HepG2 (cell line): ENCODE results near the gene AGFG1. TPM values are rescaled to one million over a fixed set of nuclear protein-coding genes. Genes with fewer than 3 reads are reported as not detected.

Source experiments
- ATAC-seq: fragments of 200-7000 bp; cut with Tn5 transposase; 3 replicates; pipeline ENCODE4 v1.9.1; 2020; ENCODE audit warnings: mild to moderate bottlenecking, moderate library complexity
- BruUV-seq: library from RNA; stranded (reverse); fragments of 400-500 nt; replicated peaks from 2 replicates; lab custom pipeline; 2021; lab: Mats Ljungman, UMichigan
- CTCF ChIA-PET: fragments of 300-600 bp; formaldehyde crosslinking; extraction: SDS; loops from one replicate; lab custom pipeline; 2021; ENCODE audit warnings: low total read pairs, inconsistent platforms, low intra/inter-chr PET ratio; lab: Yijun Ruan, JAX
- POLR2A ChIA-PET: fragments of 350-600 bp; sonication (Branson Sonifier 250); formaldehyde crosslinking; loops from one replicate; lab custom pipeline; 2020; ENCODE audit warnings: antibody characterized with exemption, inconsistent platforms; lab: Yijun Ruan, JAX
- DNase-seq: peaks from one replicate; pipeline ENCODE4 v3.0.0-alpha.2; 2015; ENCODE audit warnings: low spot score
- FAIRE-seq: peaks from 3 replicates; lab custom pipeline; 2011; peaks lifted over from hg19 to GRCh38; lab: Jason Lieb, UNC
- H2AFZ ChIP-seq: one replicate; pipeline ENCODE4 v1.6.1; 2011; ENCODE audit warnings: low read length, inconsistent platforms
- H3K27ac ChIP-seq: fragments of 300-600 bp; 3 replicates; pipeline ENCODE4 v1.8.0; 2011; ENCODE audit warnings: mixed run types, mild to moderate bottlenecking, mixed read lengths, low read length, inconsistent platforms; ENCODE audit not compliant: insufficient read depth; ENCODE audit errors: extremely low read length
- H3K27me3 ChIP-seq, 2 experiments: fragments of 200-600 bp in 1 of 2; 2 replicates in 1 of 2; 3 replicates in 1 of 2; pipeline versions ENCODE4 v1.6.0 to v1.8.0; 2011; ENCODE audit warnings: low read length in 2 of 2, mild to moderate bottlenecking in 2 of 2, moderate library complexity in 2 of 2, inconsistent platforms in 1 of 2; ENCODE audit not compliant: insufficient read depth in 2 of 2, control insufficient read depth in 1 of 2
- H3K36me3 ChIP-seq, 2 experiments: fragments of 200-600 bp in 1 of 2; replicated peaks in 1 of 2; 2 replicates in 1 of 2; 3 replicates in 1 of 2; pipeline versions ENCODE4 v1.5.1 to v1.8.0; 2011; ENCODE audit warnings: low read length in 2 of 2, inconsistent platforms in 1 of 2; ENCODE audit not compliant: insufficient read depth in 2 of 2, control insufficient read depth in 1 of 2
- H3K4me1 ChIP-seq: 2 replicates; pipeline ENCODE4 v1.5.1; 2012; ENCODE audit warnings: low read length, inconsistent platforms; ENCODE audit not compliant: insufficient read depth
- H3K4me2 ChIP-seq: 2 replicates; pipeline ENCODE4 v1.6.0; 2011; ENCODE audit warnings: low read depth, low read length, inconsistent platforms
- H3K4me3 ChIP-seq, 3 experiments: fragments of 200-600 bp in 1 of 3; sonication (generic), shearing (Covaris generic) in 1 of 3; replicated peaks in 1 of 3; 2 replicates each; pipeline ENCODE4 v1.5.1; 2011 to 2016; ENCODE audit warnings: low read length in 3 of 3, inconsistent platforms in 2 of 3, low read depth in 2 of 3, mild to moderate bottlenecking in 2 of 3, control low read depth in 1 of 3, mixed read lengths in 1 of 3; ENCODE audit not compliant: insufficient read depth in 1 of 3
- H3K79me2 ChIP-seq: one replicate; pipeline ENCODE4 v1.6.1; 2011; ENCODE audit warnings: low read length, inconsistent platforms; ENCODE audit not compliant: insufficient read depth
- H3K9ac ChIP-seq: 2 replicates; pipeline ENCODE4 v1.6.0; 2011; ENCODE audit warnings: mild to moderate bottlenecking, low read depth, low read length, inconsistent platforms; ENCODE audit not compliant: insufficient read depth
- H3K9me3 ChIP-seq: 2 replicates; pipeline ENCODE4 v1.5.1; 2012; ENCODE audit warnings: mild to moderate bottlenecking, low read length
- H4K20me1 ChIP-seq: 2 replicates; pipeline ENCODE4 v1.6.0; 2011; ENCODE audit warnings: inconsistent platforms, mild to moderate bottlenecking, low read length, moderate library complexity; ENCODE audit not compliant: insufficient read depth
- CC2D1A ChIP-seq: sonication (generic); formaldehyde crosslinking; IDR thresholded peaks from 2 replicates; pipeline ENCODE4 v1.8.1; 2023; ENCODE audit warnings: mild to moderate bottlenecking, missing genetic modification reagents
- CEBPG ChIP-seq: IDR thresholded peaks from 2 replicates; pipeline ENCODE4 v1.6.1; 2016
- EP300 ChIP-seq, 3 experiments: sonication (generic) in 1 of 3; formaldehyde crosslinking in 1 of 3; IDR thresholded peaks; 2 replicates each; pipeline versions ENCODE4 v1.5.1 to v1.6.1; 2011 to 2020; ENCODE audit warnings: low read depth in 2 of 3, low read length in 2 of 3, borderline replicate concordance in 1 of 3, improper control_type of control experiment in 1 of 3, mild to moderate bottlenecking in 1 of 3, missing genetic modification reagents in 1 of 3, moderate library complexity in 1 of 3
- PCBP1 ChIP-seq: fragments of 200-400 bp; formaldehyde crosslinking; IDR thresholded peaks from 2 replicates; pipeline ENCODE4 v1.6.1; 2017; ENCODE audit warnings: mild to moderate bottlenecking, low read depth, low read length, borderline replicate concordance
- TCF12 ChIP-seq, 2 experiments: fragments of 450-650 bp in 1 of 2; sonication (generic) in 1 of 2; formaldehyde crosslinking in 1 of 2; IDR thresholded peaks; 2 replicates each; pipeline versions ENCODE4 v1.6.1 to v1.8.0; 2017 to 2022; ENCODE audit warnings: antibody characterized with exemption in 1 of 2, mild to moderate bottlenecking in 1 of 2, missing genetic modification reagents in 1 of 2, moderate library complexity in 1 of 2
- YY1 ChIP-seq: IDR thresholded peaks from 2 replicates; pipeline ENCODE4 v1.6.1; 2011; ENCODE audit warnings: low read length, low read depth, moderate library complexity, mild to moderate bottlenecking; ENCODE audit not compliant: insufficient read depth, insufficient replicate concordance
- ZNF3 ChIP-seq: IDR thresholded peaks from 2 replicates; pipeline ENCODE4 v1.7.0; 2017; ENCODE audit warnings: inconsistent platforms
- ZNF383 ChIP-seq: sonication (generic); formaldehyde crosslinking; IDR thresholded peaks from 2 replicates; pipeline ENCODE4 v1.4.0; 2020; ENCODE audit warnings: missing genetic modification reagents, mild to moderate bottlenecking, borderline replicate concordance
- ZNF432 ChIP-seq: sonication (generic); formaldehyde crosslinking; IDR thresholded peaks from 2 replicates; pipeline ENCODE4 v1.5.0; 2020; ENCODE audit warnings: missing genetic modification reagents, mild to moderate bottlenecking, borderline replicate concordance
- ZNF615 ChIP-seq: sonication (generic); formaldehyde crosslinking; IDR thresholded peaks from 2 replicates; pipeline ENCODE4 v1.5.0; 2020; ENCODE audit warnings: mild to moderate bottlenecking, missing genetic modification reagents, borderline replicate concordance
- ZNF616 ChIP-seq: sonication (generic); formaldehyde crosslinking; IDR thresholded peaks from 2 replicates; pipeline ENCODE4 v1.5.0; 2020; ENCODE audit warnings: low read depth, mild to moderate bottlenecking, missing genetic modification reagents
- ZNF883 ChIP-seq: sonication (generic); formaldehyde crosslinking; IDR thresholded peaks from 2 replicates; pipeline ENCODE4 v1.5.1; 2020; ENCODE audit warnings: mild to moderate bottlenecking, missing genetic modification reagents; ENCODE audit errors: not compliant biosample characterization
- WGBS: methylation state at CpG from one replicate; pipeline ENCODE4 v1.1.6; 2017; ENCODE audit warnings: low lambda C conversion rate; 5-methylcytosine and 5-hydroxymethylcytosine counted together
- in situ Hi-C: cut with HindIII; loops from 2 replicates; pipeline ENCODE4 v1.10.0; 2017; ENCODE audit warnings: low pct_unique_long_range_greater_than_20kb; ENCODE audit not compliant: extremely low pct_ligation_motif_present
- intact Hi-C: fragments of 100-400 bp; cut with micrococcal nuclease; formaldehyde crosslinking; loops from one replicate; pipeline ENCODE4 v1.10.0; 2022; ENCODE audit not compliant: unreplicated experiment
- polyA plus RNA-seq, 8 experiments: library from polyadenylated mRNA; depleted of rRNA in 3 of 8; stranded (reverse) in 7 of 8; unstranded in 1 of 8; fragments of >200 nt; fragmentation: Illumina TruSeq in 4 of 8; extraction: Trizol in 4 of 8; gene quantifications; 2 replicates each; pipeline versions ENCODE4 v1.2.1 to v1.2.3, GENCODE V29; 2011 to 2016; ENCODE audit warnings: low read depth in 4 of 8, missing spikeins in 1 of 8, mixed read lengths in 1 of 8; ENCODE audit not compliant: insufficient read depth in 1 of 8
- total RNA-seq, 5 experiments: library from RNA; depleted of rRNA; stranded (reverse); fragments of >200 nt; fragmentation: Illumina TruSeq; extraction: Trizol; gene quantifications; 2 replicates each; pipeline ENCODE4 v1.2.3, GENCODE V29; 2016; ENCODE audit warnings: low read depth in 1 of 5
- TF ChIP-seq, protein P1 (sequence below): sonication (generic); formaldehyde crosslinking; IDR thresholded peaks from 2 replicates; pipeline ENCODE4 v1.5.0; 2020; ENCODE audit warnings: missing genetic modification reagents, mild to moderate bottlenecking, borderline replicate concordance
- TF ChIP-seq, protein P2 (sequence below): sonication (generic); formaldehyde crosslinking; IDR thresholded peaks from 2 replicates; pipeline ENCODE4 v1.9.0; 2021; ENCODE audit warnings: missing genetic modification reagents, borderline replicate concordance
- TF ChIP-seq, protein P3 (sequence below): IDR thresholded peaks from 2 replicates; pipeline ENCODE4 v1.6.1; 2018; ENCODE audit warnings: missing genetic modification reagents, mild to moderate bottlenecking, missing compliant biosample characterization
- TF ChIP-seq, protein P4 (sequence below): sonication (generic); formaldehyde crosslinking; IDR thresholded peaks from 2 replicates; pipeline ENCODE4 v1.8.0; 2023; ENCODE audit warnings: mild to moderate bottlenecking, missing genetic modification reagents
- TF ChIP-seq, protein P5 (sequence below): sonication (generic); formaldehyde crosslinking; IDR thresholded peaks from 2 replicates; pipeline ENCODE4 v1.8.0; 2022; ENCODE audit warnings: missing genetic modification reagents, mild to moderate bottlenecking, moderate library complexity, borderline replicate concordance

AGFG1 gene
- total and polyA plus RNA-seq, 2 of the 13 experiments (the other 11 are each of a cell fraction or from before 2014, with no cell fraction given) = 145 to 168 TPM

DNA sequence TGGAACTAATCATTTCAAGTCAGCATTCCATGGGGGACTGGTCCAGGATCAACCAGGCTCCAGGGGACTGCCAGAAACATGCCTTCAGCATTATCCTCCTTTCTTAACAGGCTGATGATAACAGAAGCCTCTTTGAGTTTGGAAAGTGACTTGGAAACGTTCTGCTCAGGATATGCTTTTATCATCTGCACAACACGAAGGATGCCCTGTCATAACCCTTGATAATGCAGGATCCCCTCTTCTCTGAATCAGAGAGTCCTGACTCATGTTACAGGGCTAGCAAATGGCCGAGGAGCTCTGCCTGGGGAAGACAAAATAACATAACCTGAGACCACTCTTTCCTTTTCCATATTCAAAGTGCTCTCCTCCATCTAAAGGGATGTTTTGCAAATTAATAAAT, 136.0 kb downstream of the AGFG1 start:
- Histone ChIP-seq H2AFZ (no peak overlapping the region), H3K4me1 (no peaks in the 10 kb centered on the region), H3K27me3 (no peaks in the 10 kb centered on the region), H3K4me2 (no peak overlapping the region), H3K79me2 (no peaks in the 10 kb centered on the region), H4K20me1 (no peaks in the 10 kb centered on the region), H3K36me3 (no peaks in the 10 kb centered on the region), H3K27ac (no peak overlapping the region), H3K9ac (no peak overlapping the region), H3K4me3 (no peak overlapping the region), H3K9me3 (no peaks in the 10 kb centered on the region)
- intact Hi-C loops = no loop called here
- in situ Hi-C loops = no loop called here
- ATAC-seq (no peak), DNase-seq (no peak), FAIRE-seq (no peak)
- BruUV-seq = no TSS peak
- POLR2A ChIA-PET = no interaction called here
- CTCF ChIA-PET = no interaction called here
- 7% methylated on average over 3 of the region's 3 CpGs for WGBS
- TF ChIP-seq TCF12 (IDR thresholded peaks at IDR 0.05) = no peak
- no peak for TF ChIP-seq TCF12 (CRISPR knock-in tag; IDR thresholded peaks at IDR 0.05)
- TF ChIP-seq, protein P1, sequence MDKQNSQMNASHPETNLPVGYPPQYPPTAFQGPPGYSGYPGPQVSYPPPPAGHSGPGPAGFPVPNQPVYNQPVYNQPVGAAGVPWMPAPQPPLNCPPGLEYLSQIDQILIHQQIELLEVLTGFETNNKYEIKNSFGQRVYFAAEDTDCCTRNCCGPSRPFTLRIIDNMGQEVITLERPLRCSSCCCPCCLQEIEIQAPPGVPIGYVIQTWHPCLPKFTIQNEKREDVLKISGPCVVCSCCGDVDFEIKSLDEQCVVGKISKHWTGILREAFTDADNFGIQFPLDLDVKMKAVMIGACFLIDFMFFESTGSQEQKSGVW (CRISPR knock-in tag) = no peak
- no peak for TF ChIP-seq ZNF3 (CRISPR knock-in tag)
- no peak for TF ChIP-seq CEBPG (CRISPR knock-in tag)
- TF ChIP-seq, protein P2, sequence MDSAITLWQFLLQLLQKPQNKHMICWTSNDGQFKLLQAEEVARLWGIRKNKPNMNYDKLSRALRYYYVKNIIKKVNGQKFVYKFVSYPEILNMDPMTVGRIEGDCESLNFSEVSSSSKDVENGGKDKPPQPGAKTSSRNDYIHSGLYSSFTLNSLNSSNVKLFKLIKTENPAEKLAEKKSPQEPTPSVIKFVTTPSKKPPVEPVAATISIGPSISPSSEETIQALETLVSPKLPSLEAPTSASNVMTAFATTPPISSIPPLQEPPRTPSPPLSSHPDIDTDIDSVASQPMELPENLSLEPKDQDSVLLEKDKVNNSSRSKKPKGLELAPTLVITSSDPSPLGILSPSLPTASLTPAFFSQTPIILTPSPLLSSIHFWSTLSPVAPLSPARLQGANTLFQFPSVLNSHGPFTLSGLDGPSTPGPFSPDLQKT = no peak
- TF ChIP-seq, protein P3, sequence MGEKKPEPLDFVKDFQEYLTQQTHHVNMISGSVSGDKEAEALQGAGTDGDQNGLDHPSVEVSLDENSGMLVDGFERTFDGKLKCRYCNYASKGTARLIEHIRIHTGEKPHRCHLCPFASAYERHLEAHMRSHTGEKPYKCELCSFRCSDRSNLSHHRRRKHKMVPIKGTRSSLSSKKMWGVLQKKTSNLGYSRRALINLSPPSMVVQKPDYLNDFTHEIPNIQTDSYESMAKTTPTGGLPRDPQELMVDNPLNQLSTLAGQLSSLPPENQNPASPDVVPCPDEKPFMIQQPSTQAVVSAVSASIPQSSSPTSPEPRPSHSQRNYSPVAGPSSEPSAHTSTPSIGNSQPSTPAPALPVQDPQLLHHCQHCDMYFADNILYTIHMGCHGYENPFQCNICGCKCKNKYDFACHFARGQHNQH (CRISPR knock-in tag) = no peak
- no peak for TF ChIP-seq PCBP1
- TF ChIP-seq YY1 = no peak
- no peak for TF ChIP-seq ZNF615 (CRISPR knock-in tag)
- TF ChIP-seq ZNF432 (CRISPR knock-in tag) = no peak
- no peak for TF ChIP-seq CC2D1A (CRISPR knock-in tag)
- TF ChIP-seq ZNF383 (CRISPR knock-in tag) = no peak
- TF ChIP-seq, protein P4, sequence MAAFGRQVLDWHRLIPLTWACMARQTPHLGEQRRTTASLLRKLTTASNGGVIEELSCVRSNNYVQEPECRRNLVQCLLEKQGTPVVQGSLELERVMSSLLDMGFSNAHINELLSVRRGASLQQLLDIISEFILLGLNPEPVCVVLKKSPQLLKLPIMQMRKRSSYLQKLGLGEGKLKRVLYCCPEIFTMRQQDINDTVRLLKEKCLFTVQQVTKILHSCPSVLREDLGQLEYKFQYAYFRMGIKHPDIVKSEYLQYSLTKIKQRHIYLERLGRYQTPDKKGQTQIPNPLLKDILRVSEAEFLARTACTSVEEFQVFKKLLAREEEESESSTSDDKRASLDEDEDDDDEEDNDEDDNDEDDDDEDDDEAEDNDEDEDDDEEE (CRISPR knock-in tag) = no peak
- TF ChIP-seq ZNF883 (CRISPR knock-in tag) = no peak
- TF ChIP-seq, protein P5, sequence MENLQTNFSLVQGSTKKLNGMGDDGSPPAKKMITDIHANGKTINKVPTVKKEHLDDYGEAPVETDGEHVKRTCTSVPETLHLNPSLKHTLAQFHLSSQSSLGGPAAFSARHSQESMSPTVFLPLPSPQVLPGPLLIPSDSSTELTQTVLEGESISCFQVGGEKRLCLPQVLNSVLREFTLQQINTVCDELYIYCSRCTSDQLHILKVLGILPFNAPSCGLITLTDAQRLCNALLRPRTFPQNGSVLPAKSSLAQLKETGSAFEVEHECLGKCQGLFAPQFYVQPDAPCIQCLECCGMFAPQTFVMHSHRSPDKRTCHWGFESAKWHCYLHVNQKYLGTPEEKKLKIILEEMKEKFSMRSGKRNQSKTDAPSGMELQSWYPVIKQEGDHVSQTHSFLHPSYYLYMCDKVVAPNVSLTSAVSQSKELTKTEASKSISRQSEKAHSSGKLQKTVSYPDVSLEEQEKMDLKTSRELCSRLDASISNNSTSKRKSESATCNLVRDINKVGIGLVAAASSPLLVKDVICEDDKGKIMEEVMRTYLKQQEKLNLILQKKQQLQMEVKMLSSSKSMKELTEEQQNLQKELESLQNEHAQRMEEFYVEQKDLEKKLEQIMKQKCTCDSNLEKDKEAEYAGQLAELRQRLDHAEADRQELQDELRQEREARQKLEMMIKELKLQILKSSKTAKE (CRISPR knock-in tag) = no peak
- TF ChIP-seq ZNF616 (CRISPR knock-in tag) = no peak
- no peak for TF ChIP-seq EP300 (IDR thresholded peaks at IDR 0.05; ENCODE audit: low read depth in 2 of 2, low read length in 2 of 2)
- no peak for TF ChIP-seq EP300 (CRISPR knock-in tag; IDR thresholded peaks at IDR 0.05; ENCODE audit: borderline replicate concordance)
